Activated CD8-positive, alpha-beta T cell treated with anti-CD3 and anti-CD28 coated beads for 36 hours (primary cell): ENCODE measurements around the gene CYB5R3. TPM values are rescaled to one million over a fixed set of nuclear protein-coding genes. Genes with fewer than 3 reads are reported as not detected.
"Not testable (repeated sequence)": the region's sequence is repeated elsewhere in the genome, so short reads cannot be mapped to it uniquely, and the experiment has no call there.

ENCODE experiments used
- ATAC-seq: fragments of 200-7000 bp; cut with Tn5 transposase; one replicate; pipeline ENCODE4 v1.10.0; 2021; ENCODE audit warnings: mild to moderate bottlenecking, moderate library complexity
- CTCF ChIA-PET: fragments of 350-600 bp; sonication (Branson Sonifier 250); formaldehyde crosslinking; loops from one replicate; lab custom pipeline; 2021; ENCODE audit warnings: antibody characterized with exemption; lab: Charles Lee
- POLR2A ChIA-PET: fragments of 350-600 bp; sonication (Branson Sonifier 250); formaldehyde crosslinking; loops from one replicate; lab custom pipeline; 2021; ENCODE audit warnings: antibody characterized with exemption; lab: Charles Lee
- DNase-seq: peaks from one replicate; pipeline ENCODE4 v3.0.0-alpha.2; 2020
- H3K27ac Mint-ChIP-seq: one replicate; pipeline ENCODE4 v1.8.0; 2021; ENCODE audit warnings: mild to moderate bottlenecking, mixed read lengths
- H3K27me3 Mint-ChIP-seq: one replicate; pipeline ENCODE4 v1.8.0; 2021; ENCODE audit warnings: mixed read lengths
- H3K36me3 Mint-ChIP-seq: one replicate; pipeline ENCODE4 v1.8.0; 2021; ENCODE audit warnings: low read depth, mixed read lengths
- H3K4me1 Mint-ChIP-seq: one replicate; pipeline ENCODE4 v1.8.0; 2021; ENCODE audit warnings: low read depth, mixed read lengths
- H3K4me3 Mint-ChIP-seq: one replicate; pipeline ENCODE4 v1.8.0; 2021; ENCODE audit warnings: mild to moderate bottlenecking, moderate library complexity, mixed read lengths
- H3K9me3 Mint-ChIP-seq: one replicate; pipeline ENCODE4 v1.8.0; 2021; ENCODE audit warnings: mixed read lengths
- CTCF ChIP-seq: fragments of 200-600 bp; IDR thresholded peaks from one replicate; pipeline ENCODE4 v1.8.0; 2022; ENCODE audit warnings: antibody characterized with exemption, mild to moderate bottlenecking
- intact Hi-C: fragments of 100-400 bp; cut with micrococcal nuclease; formaldehyde crosslinking; loops from one replicate; pipeline ENCODE4 v1.10.0; 2022
- total RNA-seq, 2 experiments: library from RNA; stranded (reverse); gene quantifications; one replicate each; pipeline ENCODE4 v1.2.3, GENCODE V29; 2021

CYB5R3 gene
- total RNA-seq, 2 experiments from 2014 or later, result 64.2 to 64.3 TPM

- no peak for TF ChIP-seq CTCF
- no peaks in the 10 kb centered on the region for H3K4me1 Mint-ChIP-seq
- no peak for ATAC-seq
- ChIA-PET POLR2A (interaction anchor here (1.0 kb wide), 1 partner anchor 25 kb away, joined by 3 read pairs; no protein-coding TSS in a partner anchor), CTCF (interaction anchor here (1.3 kb wide), 1 partner anchor 23 kb away, joined by 3 read pairs; no protein-coding TSS in a partner anchor)
- no peak for DNase-seq
- intact Hi-C loops, result no loop called here
- no peak overlapping the region for H3K4me3 Mint-ChIP-seq
- peaks cover 2% of the 10 kb centered on the region for H3K9me3 Mint-ChIP-seq
- no peaks in the 10 kb centered on the region for H3K36me3 Mint-ChIP-seq
- H3K27me3 Mint-ChIP-seq, result no peaks in the 10 kb centered on the region
- no peak overlapping the region for H3K27ac Mint-ChIP-seq
These were observed 34.5 kb upstream of the CYB5R3 start for GRCh38 chr22:42683578-42684283.

GRCh38 chr22:42682113-42682851 lies 33.1 kb upstream of the CYB5R3 start:
- H3K9me3 Mint-ChIP-seq, result peaks cover 4% of the 10 kb centered on the region
- no peak for ATAC-seq
- H3K27ac Mint-ChIP-seq, result no peak overlapping the region
- intact Hi-C loops, result no loop called here
- H3K27me3 Mint-ChIP-seq, result no peaks in the 10 kb centered on the region
- DNase-seq, result no peak
- ChIA-PET POLR2A (no interaction called here), CTCF (interaction anchor here (0.6 kb wide), 1 partner anchor 66 kb away, joined by 4 read pairs; no protein-coding TSS in a partner anchor)
- H3K4me3 Mint-ChIP-seq, result no peak overlapping the region
- H3K36me3 Mint-ChIP-seq, result no peaks in the 10 kb centered on the region
- H3K4me1 Mint-ChIP-seq, result no peaks in the 10 kb centered on the region
- no peak for TF ChIP-seq CTCF

GRCh38 chr22:42680648-42681047 lies 31.5 kb upstream of the CYB5R3 start:
- no peak for DNase-seq
- ChIA-PET CTCF (no interaction called here), POLR2A (no interaction called here)
- Mint-ChIP-seq H3K36me3 (no peaks in the 10 kb centered on the region), H3K27me3 (no peaks in the 10 kb centered on the region), H3K9me3 (peaks cover 4% of the 10 kb centered on the region), H3K27ac (no peak overlapping the region), H3K4me1 (no peaks in the 10 kb centered on the region), H3K4me3 (no peak overlapping the region)
- ATAC-seq, result no peak
- TF ChIP-seq CTCF, result no peak
- intact Hi-C loops, result no loop called here

GRCh38 chr22:42679691-42680090 lies 30.5 kb upstream of the CYB5R3 start:
- Mint-ChIP-seq H3K4me1 (no peaks in the 10 kb centered on the region), H3K9me3 (peaks cover 4% of the 10 kb centered on the region), H3K27me3 (no peaks in the 10 kb centered on the region), H3K4me3 (no peak overlapping the region), H3K36me3 (no peaks in the 10 kb centered on the region), H3K27ac (no peak overlapping the region)
- ChIA-PET POLR2A (no interaction called here), CTCF (no interaction called here)
- intact Hi-C loops, result no loop called here
- TF ChIP-seq CTCF, result no peak
- no peak for ATAC-seq
- DNase-seq, result no peak

GRCh38 chr22:42678894-42679293 lies 29.7 kb upstream of the CYB5R3 start:
- ChIA-PET CTCF (no interaction called here), POLR2A (no interaction called here)
- Mint-ChIP-seq H3K27me3 (no peaks in the 10 kb centered on the region), H3K4me1 (no peaks in the 10 kb centered on the region), H3K27ac (no peak overlapping the region), H3K9me3 (peaks cover 4% of the 10 kb centered on the region), H3K4me3 (no peak overlapping the region), H3K36me3 (no peaks in the 10 kb centered on the region)
- no peak for TF ChIP-seq CTCF
- no peak for DNase-seq
- intact Hi-C loops, result no loop called here
- ATAC-seq, result no peak

GRCh38 chr22:42677936-42678335 lies 28.7 kb upstream of the CYB5R3 start:
- H3K4me1 Mint-ChIP-seq, H3K27me3 Mint-ChIP-seq, H3K9me3 Mint-ChIP-seq, intact Hi-C loops, CTCF ChIA-PET, POLR2A ChIA-PET, ATAC-seq, H3K27ac Mint-ChIP-seq, H3K4me3 Mint-ChIP-seq, H3K36me3 Mint-ChIP-seq, DNase-seq: not testable (repeated sequence)
